GM21717 (cell line): Measurements from ENCODE around the gene EXOC4.
"Not testable (repeated sequence)": the region's sequence is repeated elsewhere in the genome, so short reads cannot be mapped to it uniquely, and the experiment has no call there.

Source experiments
- ATAC-seq: cut with Tn5 transposase; IDR thresholded peaks from one replicate; pipeline ENCODE4 v1.9.1; 2021; ENCODE audit warnings: mild to moderate bottlenecking, moderate library complexity; ENCODE audit not compliant: unreplicated experiment

The EXOC4 gene

DNA sequence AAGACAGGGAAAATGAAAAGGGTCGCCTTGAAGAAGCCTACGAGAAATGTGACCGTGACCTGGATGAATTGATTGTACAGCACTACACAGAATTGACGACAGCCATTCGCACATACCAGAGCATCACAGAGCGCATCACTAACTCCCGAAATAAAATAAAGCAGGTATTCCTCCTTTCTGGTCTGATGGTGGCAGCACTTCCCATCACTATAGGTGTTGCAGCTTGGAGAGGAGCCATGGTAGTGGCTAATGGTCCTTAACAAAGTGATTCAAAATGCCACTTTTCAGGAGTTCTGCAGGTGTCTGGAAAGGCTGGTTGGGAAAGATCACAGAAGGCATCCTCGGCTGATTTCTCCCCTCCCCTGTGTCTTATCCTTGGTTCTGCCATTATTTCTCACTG, 22.1 kb downstream of the EXOC4 start:
- ATAC-seq = no peak

DNA sequence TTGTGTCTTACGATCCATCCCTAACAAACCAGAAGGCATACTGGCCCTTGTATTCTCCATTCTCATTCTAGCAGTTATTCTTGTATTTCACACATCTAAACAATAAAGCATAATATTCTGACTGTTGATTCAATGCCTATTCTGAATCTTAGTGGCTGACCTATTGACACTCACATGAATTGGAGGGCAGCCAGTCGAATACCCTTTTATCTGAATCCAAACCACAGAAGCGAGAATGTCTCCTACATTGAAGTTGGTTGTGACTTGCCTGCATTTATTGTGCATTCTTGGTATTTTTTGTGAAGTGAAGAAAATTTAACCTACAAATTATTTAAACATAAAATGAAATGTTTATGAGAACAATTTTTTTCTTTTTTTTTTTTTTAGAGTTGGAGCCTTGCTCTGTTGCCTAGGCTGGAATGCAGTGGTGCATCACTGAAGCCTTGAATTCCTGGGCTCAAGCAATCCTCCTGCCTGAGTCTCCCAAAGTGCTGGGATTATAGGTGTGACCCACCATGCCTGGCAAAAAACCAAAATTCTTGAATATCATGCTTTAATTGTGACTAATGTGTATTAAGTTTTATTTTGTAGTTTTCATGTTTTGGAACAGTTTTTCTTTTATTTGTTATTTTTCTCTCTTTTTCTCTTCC, 22.7 kb downstream of the EXOC4 start:
- ATAC-seq = no peak

DNA sequence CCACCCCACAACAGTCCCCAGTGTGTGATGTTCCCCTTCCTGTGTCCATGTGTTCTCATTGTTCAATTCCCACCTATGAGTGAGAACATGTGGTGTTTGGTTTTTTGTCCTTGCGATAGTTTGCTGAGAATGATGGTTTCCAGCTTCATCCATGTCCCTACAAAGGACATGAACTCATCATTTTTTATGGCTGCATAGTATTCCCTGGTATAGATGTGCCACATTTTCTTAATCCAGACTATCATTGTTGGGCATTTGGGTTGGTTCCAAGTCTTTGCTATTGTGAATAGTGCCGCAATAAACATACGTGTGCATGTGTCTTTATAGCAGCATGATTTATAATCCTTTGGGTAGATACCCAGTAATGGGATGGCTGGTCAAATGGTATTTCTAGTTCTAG, 26.1 kb downstream of the EXOC4 start:
- not testable (repeated sequence) for ATAC-seq

DNA sequence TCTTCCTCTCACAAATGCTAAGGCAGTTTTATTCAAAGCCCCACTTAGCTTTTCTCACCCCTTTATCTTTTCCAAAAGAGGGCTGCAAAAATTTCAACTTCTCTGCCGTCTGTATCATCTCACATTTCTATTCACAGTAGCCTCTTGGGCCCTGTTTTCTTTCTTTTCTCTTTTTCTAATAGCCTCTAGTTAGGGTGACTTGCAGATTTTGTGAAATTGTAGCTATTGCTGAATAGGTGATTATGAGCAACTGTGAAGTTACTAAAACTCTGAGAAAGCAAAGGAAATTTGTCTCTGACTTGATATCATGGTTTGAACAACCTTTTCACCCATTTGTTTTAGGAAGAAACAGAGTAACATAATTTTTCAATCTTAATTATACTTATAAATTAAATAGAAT, 29.2 kb downstream of the EXOC4 start:
- ATAC-seq = no peak

DNA sequence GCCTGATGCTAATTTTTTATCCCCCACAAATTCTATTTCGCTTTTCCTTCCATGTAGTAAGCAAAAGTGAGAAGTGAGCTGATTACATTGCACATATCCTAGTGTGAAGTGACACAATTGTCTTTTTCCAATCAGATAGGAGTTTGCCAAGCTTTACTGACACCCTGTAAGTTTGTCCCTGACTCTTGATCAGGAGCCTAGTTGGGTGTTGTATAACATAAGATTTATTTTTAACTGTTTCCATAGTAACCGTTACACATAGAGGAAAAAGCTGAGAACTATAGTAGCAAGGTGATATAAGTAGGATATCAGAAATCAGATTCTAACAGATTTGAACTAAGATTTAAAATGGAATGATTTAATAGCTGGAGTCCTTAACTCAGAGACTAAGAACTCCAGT, 31.2 kb downstream of the EXOC4 start:
- ATAC-seq = no peak

DNA sequence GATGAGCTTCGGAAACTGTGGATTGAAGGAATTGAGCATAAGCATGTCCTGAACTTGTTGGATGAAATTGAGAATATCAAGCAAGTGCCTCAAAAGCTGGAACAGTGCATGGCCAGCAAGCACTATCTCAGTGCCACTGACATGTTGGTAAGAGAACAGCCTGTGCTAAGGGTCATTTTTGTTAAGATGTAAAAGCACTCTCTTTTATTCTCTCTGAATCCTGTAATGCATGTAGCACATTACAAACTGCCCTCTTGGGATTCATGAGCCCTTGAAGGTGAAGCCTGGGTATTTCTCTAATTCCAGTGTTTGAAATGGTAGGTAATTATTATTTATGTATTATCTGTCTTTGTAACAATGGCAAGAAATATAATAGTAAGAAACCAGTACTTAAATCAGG, 36.1 kb downstream of the EXOC4 start:
- ATAC-seq = no peak

DNA sequence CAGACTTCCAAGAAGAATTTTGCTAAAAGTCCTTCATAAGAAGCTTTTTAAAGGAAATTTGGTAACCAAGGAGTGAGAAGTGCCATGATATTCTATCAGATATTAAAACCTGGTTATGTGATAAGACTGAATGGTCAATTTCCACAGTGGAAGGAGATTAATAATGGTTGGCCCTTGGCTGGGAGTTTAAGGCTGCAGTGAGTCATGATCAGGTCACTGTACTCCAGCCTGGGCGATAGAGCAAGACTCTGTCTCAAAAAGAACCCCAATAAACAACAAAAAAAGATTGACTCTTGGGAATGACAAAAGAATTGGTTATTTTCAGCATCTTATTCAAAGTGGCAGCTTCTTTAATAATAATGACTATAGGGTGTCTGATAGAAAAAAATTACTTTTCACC, 37.2 kb downstream of the EXOC4 start:
- ATAC-seq = no peak

DNA sequence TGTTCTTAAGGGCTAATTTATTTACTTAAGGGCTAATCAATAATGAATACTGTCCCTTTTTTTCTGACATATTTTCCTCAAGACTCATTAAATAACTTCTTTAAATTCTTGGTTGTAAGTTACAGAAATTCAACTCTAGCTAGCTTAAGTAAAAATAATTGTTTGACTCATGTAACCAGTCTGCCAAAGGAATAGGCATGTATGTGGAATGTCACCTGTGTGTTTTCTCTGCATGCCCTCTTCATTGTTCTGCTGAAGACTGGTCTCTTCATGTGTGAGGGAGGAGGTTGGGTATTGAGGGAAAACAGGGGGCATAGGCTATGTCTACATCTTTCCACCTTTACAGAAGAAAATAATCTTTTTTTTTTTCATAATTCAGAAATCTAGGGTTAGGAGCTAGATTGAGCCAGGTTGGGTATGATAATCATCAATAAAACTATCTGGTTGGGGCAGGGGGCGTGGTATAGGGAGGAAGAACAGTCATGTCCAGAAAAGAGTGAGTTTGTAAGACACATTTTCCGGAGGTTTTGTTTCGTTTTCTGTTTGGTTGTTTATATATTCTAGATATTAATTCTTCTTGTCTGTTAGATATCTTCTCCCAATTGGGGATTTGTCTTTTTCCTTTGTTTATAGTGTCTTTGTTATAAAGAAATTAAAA, 37.9 kb downstream of the EXOC4 start:
- no peak for ATAC-seq

DNA sequence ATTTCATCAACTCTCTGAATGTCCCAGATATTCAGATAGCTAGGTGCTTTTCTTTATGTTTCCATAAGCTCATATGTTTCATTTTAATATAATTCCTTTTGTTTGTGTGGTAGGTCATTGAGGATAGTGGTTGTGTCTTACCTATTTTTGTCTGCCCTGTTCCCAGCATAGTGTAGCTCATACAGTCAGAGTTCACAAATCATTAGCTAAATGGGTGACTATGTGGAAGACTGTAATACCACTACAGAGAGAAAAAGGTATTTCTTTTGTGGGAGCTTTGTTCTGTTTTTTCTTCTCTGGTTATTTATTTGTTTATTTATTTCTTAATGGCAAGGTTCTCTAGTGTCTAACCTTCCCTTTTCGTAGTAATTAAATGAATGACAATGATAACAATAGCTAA, 39.8 kb downstream of the EXOC4 start:
- ATAC-seq = no peak

DNA sequence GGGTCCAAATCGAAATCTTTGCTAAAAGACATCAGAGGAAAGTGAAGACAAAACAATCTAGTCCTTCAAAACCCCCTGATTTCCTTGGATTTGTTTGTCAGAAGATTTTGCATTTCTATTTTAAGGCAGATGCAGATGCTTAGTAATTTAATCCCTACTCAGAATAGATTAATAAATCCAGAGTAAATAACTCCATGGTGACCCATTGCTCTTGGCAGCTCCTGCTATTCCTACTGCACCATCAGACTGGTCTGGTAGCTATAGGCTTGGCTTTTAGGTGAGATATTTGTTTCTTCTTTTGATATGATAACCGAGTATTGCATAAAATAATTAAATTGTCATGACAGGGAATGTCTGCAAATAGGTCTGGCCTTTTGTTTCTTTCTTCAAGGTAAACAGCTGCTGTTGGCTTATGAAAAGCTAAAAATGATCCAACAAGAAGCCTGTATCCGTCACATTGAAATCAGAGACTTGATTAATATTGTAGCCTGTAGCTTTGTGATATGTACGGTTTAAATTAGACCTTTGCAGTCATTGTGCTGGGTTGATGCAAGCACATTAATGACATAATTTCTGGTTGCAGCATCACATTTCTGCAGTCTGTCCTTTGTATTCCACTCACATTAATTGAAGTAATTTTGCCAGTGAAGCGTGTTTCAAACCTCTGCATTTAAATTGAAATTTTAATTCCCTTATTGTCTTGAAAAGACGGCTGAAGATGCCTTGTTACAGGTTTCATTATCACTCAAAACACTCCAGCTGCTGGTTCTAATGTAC, 40.7 kb downstream of the EXOC4 start:
- no peak for ATAC-seq

DNA sequence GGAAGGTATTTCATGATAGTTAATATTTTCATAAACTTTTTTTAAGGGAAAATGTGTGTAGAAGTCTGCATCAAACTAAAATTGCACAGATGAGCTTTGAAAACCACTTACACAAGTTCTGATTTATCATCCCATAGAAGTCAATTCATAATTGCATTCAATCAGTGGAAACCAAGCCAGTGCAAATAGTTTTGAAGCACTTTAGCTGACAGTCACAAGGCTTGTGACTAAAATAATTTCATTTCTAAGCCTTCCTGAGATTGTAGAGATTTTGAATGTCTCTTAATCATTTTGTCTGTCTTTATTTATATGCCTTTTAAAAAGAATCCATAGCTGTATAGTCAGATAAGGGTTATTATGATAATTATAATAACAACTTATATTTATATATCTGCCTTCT, 41.4 kb downstream of the EXOC4 start:
- no peak for ATAC-seq

DNA sequence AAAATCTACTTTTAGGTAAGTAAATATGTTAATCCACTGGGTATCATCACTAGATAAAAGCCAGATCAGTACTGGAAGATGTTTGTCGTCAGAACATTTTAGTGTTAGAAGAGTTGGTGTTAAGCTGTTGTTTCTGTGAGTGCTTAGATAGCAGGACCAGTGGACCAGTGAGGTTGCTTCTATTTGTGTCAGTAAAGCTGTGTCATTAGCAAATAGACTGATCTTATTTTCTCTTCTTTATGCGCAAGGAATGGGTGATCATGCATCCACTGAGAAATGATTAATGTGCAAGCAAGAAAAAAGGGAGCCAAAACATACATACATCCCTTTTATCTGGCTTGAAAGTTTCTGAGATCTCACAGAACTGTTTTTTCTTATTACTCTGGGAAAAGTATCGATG, 42.6 kb downstream of the EXOC4 start:
- ATAC-seq = no peak

DNA sequence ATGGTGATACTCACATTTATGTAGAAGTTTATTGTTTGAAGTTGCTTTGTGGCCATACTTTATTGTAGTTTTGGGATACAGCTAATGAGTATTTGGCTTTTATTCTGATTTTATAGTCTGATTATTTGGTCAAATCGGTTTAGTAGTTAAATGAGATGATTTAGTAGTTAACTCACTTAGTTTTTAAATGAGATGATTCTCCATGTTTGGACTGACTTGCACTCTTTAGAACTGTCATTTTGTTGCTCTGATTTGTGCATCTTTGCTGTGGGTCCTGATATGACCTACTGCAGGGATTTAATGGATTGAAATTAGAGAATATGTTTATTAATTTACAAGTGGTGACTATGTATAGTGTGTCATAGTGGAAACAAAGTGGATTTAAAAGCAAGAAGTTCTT, 44.2 kb downstream of the EXOC4 start:
- ATAC-seq = no peak

DNA sequence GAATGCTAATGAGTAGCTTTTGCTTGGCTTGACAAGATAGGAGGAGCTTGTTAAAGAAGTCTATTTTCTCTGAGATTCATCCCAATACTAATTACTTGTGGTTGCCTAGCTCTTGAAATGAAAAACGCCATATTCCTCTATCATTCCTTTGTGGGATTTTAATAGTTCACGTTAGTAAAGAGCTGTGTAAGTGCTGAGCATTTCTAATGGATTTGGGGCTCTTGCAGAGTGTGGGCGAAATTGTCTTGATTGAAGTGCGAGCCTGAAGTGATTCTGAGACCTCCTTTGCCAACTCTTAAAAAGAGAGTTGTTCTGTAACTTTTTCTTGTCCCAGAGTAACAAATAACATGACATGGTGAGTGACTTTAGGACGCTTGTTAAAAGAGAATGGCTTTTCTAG, 45.2 kb downstream of the EXOC4 start:
- no peak for ATAC-seq

DNA sequence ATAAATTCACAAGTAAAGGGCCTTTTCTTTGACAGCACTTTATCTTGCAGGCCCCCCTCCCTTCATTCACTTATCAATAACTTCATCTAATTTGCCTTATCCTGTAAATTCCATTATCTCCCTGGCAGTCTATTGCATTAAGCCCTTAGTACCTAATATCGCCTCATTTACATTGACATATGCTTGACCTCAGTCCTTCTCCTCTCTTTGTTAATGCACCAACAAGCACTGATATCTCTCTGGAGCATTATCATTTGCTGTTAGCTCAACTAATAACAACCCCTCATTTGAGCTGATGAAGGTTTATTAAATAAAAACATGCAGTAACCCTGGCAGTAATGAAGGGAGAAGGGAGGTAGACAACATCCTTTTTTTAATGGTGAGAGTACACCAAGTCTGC, 46.8 kb downstream of the EXOC4 start:
- no peak for ATAC-seq

DNA sequence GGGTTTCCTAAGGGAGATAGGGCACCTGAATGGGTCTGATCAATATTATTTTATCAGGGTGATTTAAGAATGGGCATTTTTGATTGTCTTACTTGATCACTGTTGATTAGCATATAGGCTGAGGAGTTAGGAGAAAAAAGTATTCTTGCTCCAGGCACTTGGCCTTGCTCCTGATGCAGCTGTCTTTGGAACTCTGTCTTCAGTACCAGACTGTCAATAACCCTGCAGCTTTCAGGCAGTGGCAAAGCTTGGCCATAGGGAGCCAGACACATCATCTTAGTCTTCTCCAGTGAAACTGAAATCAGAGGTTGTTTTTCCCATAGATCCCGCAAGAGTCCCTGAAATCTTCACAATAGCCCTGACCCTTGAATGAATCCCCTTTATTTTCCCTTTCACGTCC, 47.2 kb downstream of the EXOC4 start:
- no peak for ATAC-seq

DNA sequence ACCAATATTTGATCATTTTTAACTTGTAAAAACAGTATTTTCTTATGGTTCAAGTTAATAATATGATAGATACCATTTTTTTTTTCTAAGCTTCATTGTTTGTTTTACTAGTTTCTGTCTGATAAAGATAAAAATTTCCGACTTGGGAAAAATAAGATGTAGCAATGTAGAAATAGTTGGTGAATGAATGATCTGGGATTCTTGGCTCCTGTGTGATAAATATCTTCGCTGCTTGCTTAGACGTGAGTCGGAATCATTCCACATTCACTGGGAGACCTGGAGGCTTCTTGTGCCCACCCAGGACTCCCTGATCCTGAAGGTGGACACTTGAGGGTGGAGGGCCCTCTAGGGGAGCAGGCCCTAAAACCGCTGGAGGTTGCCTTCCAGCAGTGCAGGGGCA, 47.9 kb downstream of the EXOC4 start:
- no peak for ATAC-seq

DNA sequence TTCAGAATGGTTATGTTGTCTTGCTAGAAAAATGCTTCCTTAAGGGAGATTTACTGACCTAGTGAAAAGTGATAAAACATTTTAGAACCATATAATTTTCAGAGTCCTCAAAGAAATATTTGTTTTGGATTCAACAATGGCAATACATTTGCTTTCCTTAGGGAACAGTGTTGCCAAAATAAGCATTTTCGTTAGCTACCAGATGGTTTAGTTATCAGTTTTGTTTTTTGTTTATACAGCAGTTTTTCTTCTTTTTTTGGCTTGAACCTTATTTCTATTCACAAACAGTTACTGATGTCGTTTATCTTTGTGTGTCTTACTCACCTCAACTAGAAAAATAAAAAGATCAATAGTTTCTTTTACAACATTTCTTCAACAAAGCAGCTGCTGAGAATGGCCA, 48.6 kb downstream of the EXOC4 start:
- ATAC-seq = no peak

DNA sequence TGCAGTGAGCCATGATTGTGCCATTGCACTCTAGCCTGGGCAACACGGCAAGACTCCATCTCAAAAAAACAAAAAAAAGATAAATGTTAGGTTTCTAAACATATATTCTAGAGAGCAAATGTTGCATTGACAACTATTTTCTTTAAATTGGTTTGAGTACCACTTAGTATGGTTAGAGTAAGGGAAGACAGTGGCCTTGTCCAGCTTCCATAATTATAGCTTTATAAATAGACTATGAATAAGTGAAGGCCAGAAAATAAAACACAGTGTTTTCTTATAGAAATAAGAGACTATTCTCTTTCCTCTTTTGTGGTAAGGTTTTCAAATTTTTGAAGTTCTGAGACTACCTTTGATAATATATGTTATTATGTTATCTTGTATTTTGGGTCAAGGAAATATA, 50.5 kb downstream of the EXOC4 start:
- ATAC-seq = no peak

DNA sequence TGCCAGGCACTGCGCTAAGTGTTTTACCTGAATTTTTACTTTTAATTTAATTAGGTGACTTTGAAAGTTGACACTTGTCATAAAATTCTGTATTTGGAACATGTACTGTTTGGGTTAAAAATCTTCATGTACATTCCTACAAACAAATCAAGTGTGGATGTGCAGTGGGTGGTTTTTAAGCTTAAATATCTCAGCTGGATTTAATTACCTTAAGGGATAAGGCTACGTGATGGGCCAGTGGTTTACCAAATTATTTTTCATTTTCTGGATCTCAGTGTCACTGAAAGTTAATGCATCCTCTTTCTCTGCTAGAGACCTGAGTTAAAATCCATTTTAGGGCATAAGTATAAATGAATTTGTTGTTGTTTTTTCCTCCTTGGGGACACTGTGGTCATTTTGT, 51.1 kb downstream of the EXOC4 start:
- no peak for ATAC-seq

DNA sequence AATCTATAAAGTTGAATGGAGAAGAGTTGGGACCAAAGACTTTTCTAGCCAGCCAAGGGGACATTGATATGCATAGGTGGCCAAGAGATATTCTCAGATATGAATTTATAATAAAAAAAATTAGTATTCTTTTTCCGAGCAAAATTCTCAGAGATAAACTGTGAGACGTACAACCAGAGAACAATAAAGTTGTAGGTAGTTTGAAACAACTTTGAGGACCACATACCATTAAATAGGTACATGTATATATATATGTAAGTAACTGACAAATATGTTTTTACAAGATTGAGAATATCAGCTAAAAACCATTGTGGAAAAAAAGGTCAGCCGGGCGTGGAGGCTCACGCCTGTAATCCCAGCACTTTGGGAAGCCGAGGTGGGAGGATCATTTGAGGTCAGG, 56.5 kb downstream of the EXOC4 start:
- ATAC-seq = no peak

DNA sequence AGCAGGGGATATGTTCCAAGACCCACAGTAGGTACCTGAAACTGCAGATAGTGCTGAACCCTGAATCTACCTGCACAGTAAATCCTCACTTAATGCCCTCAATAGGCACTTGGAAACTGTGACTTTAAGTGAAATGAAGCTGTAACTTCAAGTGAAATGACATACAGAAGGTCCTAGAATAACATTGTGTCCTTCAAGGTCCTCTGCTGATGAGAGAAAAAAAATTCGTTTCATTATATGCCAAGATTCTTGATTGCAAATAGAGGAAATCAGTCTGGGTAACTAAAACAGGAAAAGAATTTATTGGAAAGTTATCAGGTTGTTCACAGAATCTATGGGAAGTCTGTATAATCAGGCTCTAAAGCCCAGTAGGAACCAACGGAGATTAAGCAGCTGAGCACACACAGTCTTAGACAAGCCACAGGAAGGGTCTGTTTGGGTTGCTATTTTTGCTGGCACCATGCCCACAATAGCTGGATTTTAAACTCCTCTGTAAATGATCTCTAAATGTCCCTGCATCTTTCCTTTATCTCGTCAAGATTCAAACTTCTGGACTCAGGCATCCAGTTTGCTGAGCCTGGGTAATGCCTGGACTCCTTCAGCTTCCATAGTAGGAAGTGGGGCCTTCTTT, 57.5 kb downstream of the EXOC4 start:
- ATAC-seq = no peak
